Type B pancreatic cell (in vitro differentiated cells): ENCODE results near the gene DOP1A. TPM values are rescaled to one million over a fixed set of nuclear protein-coding genes. Genes with fewer than 3 reads are reported as not detected.

Experiments used
- DNase-seq: peaks from one replicate; pipeline ENCODE4 v3.0.0; 2021; ENCODE audit warnings: mixed read lengths; ENCODE audit not compliant: unreplicated experiment; ENCODE audit errors: extremely low spot score
- H3K27ac Mint-ChIP-seq: 2 replicates; pipeline ENCODE4 v1.8.0; 2021; ENCODE audit warnings: mild to moderate bottlenecking, mixed read lengths
- H3K27me3 Mint-ChIP-seq: 2 replicates; pipeline ENCODE4 v1.8.0; 2021; ENCODE audit warnings: mixed read lengths
- H3K36me3 Mint-ChIP-seq: 2 replicates; pipeline ENCODE4 v1.8.0; 2021; ENCODE audit warnings: mixed read lengths
- H3K4me1 Mint-ChIP-seq: one replicate; pipeline ENCODE4 v1.8.0; 2021; ENCODE audit warnings: mixed read lengths; ENCODE audit not compliant: unreplicated experiment
- H3K4me3 Mint-ChIP-seq: 2 replicates; pipeline ENCODE4 v1.8.0; 2021; ENCODE audit warnings: mild to moderate bottlenecking, mixed read lengths
- H3K9me3 Mint-ChIP-seq: 2 replicates; pipeline ENCODE4 v1.8.0; 2021; ENCODE audit warnings: mixed read lengths
- CTCF ChIP-seq: fragments of 200-600 bp; sonication (generic); conservative IDR thresholded peaks from 2 replicates; pipeline ENCODE4 v1.5.0; 2021; ENCODE audit warnings: antibody characterized with exemption, mild to moderate bottlenecking
- total RNA-seq: library from RNA; stranded (reverse); gene quantifications from 2 replicates; pipeline ENCODE4 v1.2.1, GENCODE V29; 2021; ENCODE audit warnings: low replicate concordance

Gene DOP1A
- total RNA-seq, 1 donor from 2014 or later = 30.1 TPM

DNA sequence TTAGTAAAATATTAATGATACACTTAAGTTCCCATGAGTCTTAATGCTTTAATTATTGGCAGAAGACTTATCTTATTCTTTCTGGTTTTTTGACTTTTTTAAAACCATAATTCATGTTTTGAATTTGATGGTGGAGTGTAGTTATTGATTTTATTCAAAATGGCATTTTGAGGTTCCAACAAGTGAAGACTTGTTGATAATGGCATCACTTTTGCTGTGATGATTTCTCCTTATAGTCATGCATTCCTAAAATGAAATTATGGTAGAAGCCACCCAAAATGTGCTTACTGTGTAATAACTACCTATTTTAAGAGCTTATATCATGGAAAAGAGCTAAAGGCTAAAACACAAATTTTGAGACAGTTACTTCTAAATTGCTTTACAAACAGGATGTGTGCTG, 2.2 kb downstream of the DOP1A start:
- H3K4me1 Mint-ChIP-seq = peaks cover 19% of the 10 kb centered on the region
- peaks cover 4% of the 10 kb centered on the region for H3K36me3 Mint-ChIP-seq
- no peak for DNase-seq
- H3K27ac Mint-ChIP-seq = no peak overlapping the region
- H3K4me3 Mint-ChIP-seq = no peak overlapping the region
- TF ChIP-seq CTCF = no peak
- no peaks in the 10 kb centered on the region for H3K27me3 Mint-ChIP-seq
- H3K9me3 Mint-ChIP-seq = no peaks in the 10 kb centered on the region

DNA sequence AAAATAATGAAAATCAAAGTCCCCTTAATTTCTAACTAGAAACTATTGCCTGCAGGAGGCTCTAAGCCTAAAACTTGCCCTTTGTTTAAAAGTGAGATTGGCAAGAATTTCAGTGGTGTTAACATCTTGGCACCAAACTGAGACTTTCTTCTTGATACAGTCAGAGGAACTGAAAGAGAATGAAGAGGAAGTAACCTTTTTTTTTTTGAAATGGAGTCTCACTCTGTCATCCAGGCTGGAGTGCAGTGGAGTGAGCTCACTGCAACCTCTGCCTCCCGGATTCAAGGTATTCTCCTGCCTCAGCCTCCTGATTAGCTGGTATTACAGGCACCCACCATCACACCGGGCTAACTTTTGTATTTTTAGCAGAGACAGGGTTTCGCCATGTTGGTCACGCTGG, 3.6 kb downstream of the DOP1A start:
- Mint-ChIP-seq H3K27ac (peak overlapping the region; percentile 3), H3K9me3 (no peaks in the 10 kb centered on the region), H3K36me3 (peaks cover 12% of the 10 kb centered on the region), H3K27me3 (no peaks in the 10 kb centered on the region), H3K4me1 (peaks cover 14% of the 10 kb centered on the region), H3K4me3 (no peak overlapping the region)
- DNase-seq = no peak
- no peak for TF ChIP-seq CTCF

- Mint-ChIP-seq H3K36me3 (peaks cover 12% of the 10 kb centered on the region), H3K27ac (no peak overlapping the region), H3K4me1 (peaks cover 14% of the 10 kb centered on the region), H3K4me3 (no peak overlapping the region), H3K9me3 (no peaks in the 10 kb centered on the region), H3K27me3 (no peaks in the 10 kb centered on the region)
- no peak for TF ChIP-seq CTCF
- no peak for DNase-seq
Measured at GRCh38 chr6:83071707-83072106, 4.2 kb downstream of the DOP1A start.

- no peak overlapping the region for H3K4me3 Mint-ChIP-seq
- H3K27me3 Mint-ChIP-seq = no peaks in the 10 kb centered on the region
- H3K9me3 Mint-ChIP-seq = no peaks in the 10 kb centered on the region
- H3K4me1 Mint-ChIP-seq = peaks cover 14% of the 10 kb centered on the region
- no peak overlapping the region for H3K27ac Mint-ChIP-seq
- no peak for TF ChIP-seq CTCF
- no peak for DNase-seq
- H3K36me3 Mint-ChIP-seq = peaks cover 12% of the 10 kb centered on the region
Measured at GRCh38 chr6:83072726-83073125, 5.3 kb downstream of the DOP1A start.

DNA sequence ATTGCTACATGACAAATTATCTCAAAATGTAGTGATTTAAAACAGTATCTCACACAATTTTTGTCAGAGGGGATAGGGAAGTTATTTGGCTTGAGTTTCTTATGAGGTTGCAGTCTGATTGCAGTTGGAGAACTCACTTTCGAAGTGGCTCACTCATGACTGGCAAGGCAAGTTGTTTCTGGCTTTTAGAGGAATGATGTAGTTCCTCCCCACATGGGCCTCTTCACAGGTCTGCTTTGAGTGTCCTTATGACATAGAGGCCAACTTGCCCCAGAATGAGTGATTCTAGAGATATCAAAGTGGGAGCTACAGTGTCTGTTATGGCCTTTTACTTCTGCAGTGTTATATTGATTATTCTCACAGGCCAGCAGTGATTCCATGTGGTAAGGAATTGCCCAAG, 6.1 kb downstream of the DOP1A start:
- no peak overlapping the region for H3K27ac Mint-ChIP-seq
- H3K27me3 Mint-ChIP-seq = no peaks in the 10 kb centered on the region
- TF ChIP-seq CTCF = no peak
- no peaks in the 10 kb centered on the region for H3K9me3 Mint-ChIP-seq
- no peak overlapping the region for H3K4me3 Mint-ChIP-seq
- no peak for DNase-seq
- H3K4me1 Mint-ChIP-seq = peaks cover 9% of the 10 kb centered on the region
- H3K36me3 Mint-ChIP-seq = peaks cover 12% of the 10 kb centered on the region

- Mint-ChIP-seq H3K4me1 (no peaks in the 10 kb centered on the region), H3K4me3 (no peak overlapping the region), H3K27me3 (no peaks in the 10 kb centered on the region), H3K27ac (no peak overlapping the region), H3K36me3 (peaks cover 4% of the 10 kb centered on the region), H3K9me3 (no peaks in the 10 kb centered on the region)
- DNase-seq = no peak
- no peak for TF ChIP-seq CTCF
Measured at GRCh38 chr6:83083476-83083875, 16.0 kb downstream of the DOP1A start.
